Vagina (tissue), 2 donors: Measurements from ENCODE around the gene TEX13C. TPM values are rescaled to one million over a fixed set of nuclear protein-coding genes. Genes with fewer than 3 reads are reported as not detected.

Experiments used
- DNase-seq, 2 donors: peaks; one replicate each; pipeline ENCODE4 v3.0.0-alpha.2; 2017; ENCODE audit errors: extremely low spot score in 2 of 2
- H3K27ac ChIP-seq: fragments of 200-600 bp; sonication (generic); one replicate; pipeline ENCODE4 v1.5.1; 2019
- H3K27me3 ChIP-seq: fragments of 200-600 bp; sonication (generic); one replicate; pipeline ENCODE4 v1.5.1; 2019
- H3K36me3 ChIP-seq, 2 donors: fragments of 200-600 bp; sonication (generic); one replicate each; pipeline ENCODE4 v1.5.1; 2017 to 2019
- H3K4me1 ChIP-seq: fragments of 200-600 bp; sonication (generic); one replicate; pipeline ENCODE4 v1.5.1; 2019
- H3K4me3 ChIP-seq, 2 donors: fragments of 200-600 bp; sonication (generic); 1 replicate in 1 of 2; 2 replicates in 1 of 2; pipeline ENCODE4 v1.5.1; 2016 to 2019
- H3K9me3 ChIP-seq: fragments of 200-600 bp; sonication (generic); one replicate; pipeline ENCODE4 v1.5.1; 2019
- POLR2A ChIP-seq, 2 donors: fragments of 450-650 bp; IDR thresholded peaks; one replicate each; pipeline ENCODE4 v1.6.1; 2017; ENCODE audit warnings: antibody characterized with exemption in 2 of 2, mild to moderate bottlenecking in 2 of 2, moderate library complexity in 2 of 2
- POLR2AphosphoS5 ChIP-seq, 2 donors: sonication (generic); formaldehyde crosslinking; IDR thresholded peaks; one replicate each; pipeline ENCODE4 v1.9.0; 2017; ENCODE audit warnings: antibody characterized with exemption in 2 of 2, mild to moderate bottlenecking in 2 of 2, low read depth in 1 of 2; ENCODE audit not compliant: insufficient read depth in 1 of 2
- intact Hi-C: fragments of 100-400 bp; cut with DNase I; formaldehyde crosslinking; loops from one replicate; pipeline ENCODE4 v1.15.1; 2023
- total RNA-seq: library from RNA; depleted of rRNA; stranded (reverse); fragments of >200 nt; gene quantifications from one replicate; pipeline ENCODE4 v1.2.3, GENCODE V29; 2016
- TF ChIP-seq, protein P1 (sequence below), 3 experiments: fragments of 450-650 bp in 2 of 3; fragments of 200-600 bp in 1 of 3; sonication (generic) in 1 of 3; IDR thresholded peaks; one replicate each; pipeline ENCODE4 v1.5.1; 2017 to 2019; ENCODE audit warnings: antibody characterized with exemption in 3 of 3, mild to moderate bottlenecking in 2 of 3, moderate library complexity in 2 of 3

Gene TEX13C
- total RNA-seq, 1 donor from 2014 or later, result not detected

DNA sequence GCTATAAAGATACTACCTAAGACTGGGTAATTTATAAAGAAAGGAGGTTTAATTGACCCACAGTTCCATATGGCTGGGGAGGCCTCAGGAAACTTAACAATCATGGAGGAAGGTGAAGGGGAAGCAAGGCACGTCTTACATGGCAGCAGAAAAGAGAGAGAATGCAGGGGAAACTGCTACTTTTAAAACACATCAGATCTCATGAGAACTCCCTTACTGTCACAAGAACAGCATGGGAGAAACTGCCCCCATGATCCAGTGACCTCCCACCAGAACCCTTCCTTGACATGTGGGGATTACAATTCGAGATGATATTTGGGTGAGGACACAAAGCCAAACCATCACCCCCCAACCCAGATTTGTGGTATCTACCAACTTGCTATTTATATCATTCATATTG is 13.9 kb downstream of the TEX13C start:
- Histone ChIP-seq H3K27ac (no peak overlapping the region), H3K4me1 (no peaks in the 10 kb centered on the region), H3K9me3 (no peaks in the 10 kb centered on the region), H3K27me3 (no peaks in the 10 kb centered on the region), H3K4me3 (no peak overlapping the region), H3K36me3 (no peaks in the 10 kb centered on the region)
- TF ChIP-seq POLR2A (IDR thresholded peaks at IDR 0.05) (no peak), POLR2AphosphoS5 (IDR thresholded peaks at IDR 0.05; ENCODE audit: insufficient read depth in 1 of 2, low read depth in 1 of 2) (no peak)
- TF ChIP-seq, protein P1, sequence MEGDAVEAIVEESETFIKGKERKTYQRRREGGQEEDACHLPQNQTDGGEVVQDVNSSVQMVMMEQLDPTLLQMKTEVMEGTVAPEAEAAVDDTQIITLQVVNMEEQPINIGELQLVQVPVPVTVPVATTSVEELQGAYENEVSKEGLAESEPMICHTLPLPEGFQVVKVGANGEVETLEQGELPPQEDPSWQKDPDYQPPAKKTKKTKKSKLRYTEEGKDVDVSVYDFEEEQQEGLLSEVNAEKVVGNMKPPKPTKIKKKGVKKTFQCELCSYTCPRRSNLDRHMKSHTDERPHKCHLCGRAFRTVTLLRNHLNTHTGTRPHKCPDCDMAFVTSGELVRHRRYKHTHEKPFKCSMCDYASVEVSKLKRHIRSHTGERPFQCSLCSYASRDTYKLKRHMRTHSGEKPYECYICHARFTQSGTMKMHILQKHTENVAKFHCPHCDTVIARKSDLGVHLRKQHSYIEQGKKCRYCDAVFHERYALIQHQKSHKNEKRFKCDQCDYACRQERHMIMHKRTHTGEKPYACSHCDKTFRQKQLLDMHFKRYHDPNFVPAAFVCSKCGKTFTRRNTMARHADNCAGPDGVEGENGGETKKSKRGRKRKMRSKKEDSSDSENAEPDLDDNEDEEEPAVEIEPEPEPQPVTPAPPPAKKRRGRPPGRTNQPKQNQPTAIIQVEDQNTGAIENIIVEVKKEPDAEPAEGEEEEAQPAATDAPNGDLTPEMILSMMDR (IDR thresholded peaks at IDR 0.05), result no peak
- no peak for DNase-seq
- intact Hi-C loops, result no loop called here

DNA sequence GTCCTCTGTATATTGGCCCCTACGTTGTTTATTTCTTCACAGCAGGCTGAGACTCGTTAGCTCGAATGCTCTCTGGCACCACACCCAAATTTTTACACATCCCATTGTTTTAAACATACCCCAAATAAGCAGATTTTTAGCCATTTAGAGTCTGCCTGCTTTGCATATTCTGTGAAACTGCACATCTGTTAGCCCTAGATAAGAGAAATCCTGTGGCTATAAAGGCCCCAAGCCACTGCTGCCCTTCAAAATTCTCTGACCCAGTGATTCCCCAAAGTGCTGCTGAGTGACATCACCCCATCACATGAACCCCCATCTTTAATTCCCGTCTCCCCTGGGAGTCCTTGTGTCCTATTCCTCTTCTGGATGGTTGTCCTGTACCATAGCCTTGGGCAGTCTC is 20.8 kb downstream of the TEX13C start:
- no peak overlapping the region for H3K4me3 ChIP-seq
- H3K36me3 ChIP-seq, result no peaks in the 10 kb centered on the region
- H3K27me3 ChIP-seq, result no peaks in the 10 kb centered on the region
- TF ChIP-seq POLR2A (IDR thresholded peaks at IDR 0.05) (no peak), POLR2AphosphoS5 (IDR thresholded peaks at IDR 0.05; ENCODE audit: insufficient read depth in 1 of 2, low read depth in 1 of 2) (no peak)
- TF ChIP-seq, protein P1 (IDR thresholded peaks at IDR 0.05), result no peak
- no peaks in the 10 kb centered on the region for H3K9me3 ChIP-seq
- H3K4me1 ChIP-seq, result no peaks in the 10 kb centered on the region
- no peak overlapping the region for H3K27ac ChIP-seq
- intact Hi-C loops, result no loop called here
- DNase-seq, result no peak

DNA sequence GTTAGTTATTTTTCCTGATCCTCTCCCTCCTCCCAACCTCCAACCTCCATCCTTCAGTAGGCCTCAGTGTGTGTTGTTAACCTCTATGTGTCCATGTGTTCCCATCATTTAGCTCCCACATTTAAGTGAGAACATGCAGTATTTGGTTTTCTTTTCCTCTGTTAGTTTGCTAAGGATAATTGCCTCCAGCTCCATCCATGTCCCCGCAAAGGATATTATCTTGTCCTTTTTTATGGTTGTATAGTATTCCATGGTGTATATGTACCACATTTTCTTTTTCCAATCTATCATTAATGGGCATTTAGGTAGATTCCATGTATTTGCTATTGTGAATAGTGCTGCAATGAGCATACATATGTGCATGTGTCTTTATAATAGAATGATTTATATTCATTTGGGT is 54.5 kb downstream of the TEX13C start:
- Histone ChIP-seq H3K4me3 (no peak overlapping the region), H3K9me3 (no peaks in the 10 kb centered on the region), H3K36me3 (no peaks in the 10 kb centered on the region), H3K27ac (no peak overlapping the region), H3K27me3 (no peaks in the 10 kb centered on the region), H3K4me1 (no peaks in the 10 kb centered on the region)
- DNase-seq, result no peak
- intact Hi-C loops, result loop anchor here (2.0 kb wide), 1 partner anchor 35 kb away; no protein-coding TSS in a partner anchor
- no peak for TF ChIP-seq POLR2A (IDR thresholded peaks at IDR 0.05)
- TF ChIP-seq, protein P1 (IDR thresholded peaks at IDR 0.05), result no peak
- no peak for TF ChIP-seq POLR2AphosphoS5 (IDR thresholded peaks at IDR 0.05; ENCODE audit: insufficient read depth in 1 of 2, low read depth in 1 of 2)
